ENCODE data around the gene HEXIM1. TPM values are rescaled to one million over a fixed set of nuclear protein-coding genes. Genes with fewer than 3 reads are reported as not detected.

HEXIM1 gene
- total RNA-seq, 1 experiment from 2014 or later: 78.0 TPM

DNA sequence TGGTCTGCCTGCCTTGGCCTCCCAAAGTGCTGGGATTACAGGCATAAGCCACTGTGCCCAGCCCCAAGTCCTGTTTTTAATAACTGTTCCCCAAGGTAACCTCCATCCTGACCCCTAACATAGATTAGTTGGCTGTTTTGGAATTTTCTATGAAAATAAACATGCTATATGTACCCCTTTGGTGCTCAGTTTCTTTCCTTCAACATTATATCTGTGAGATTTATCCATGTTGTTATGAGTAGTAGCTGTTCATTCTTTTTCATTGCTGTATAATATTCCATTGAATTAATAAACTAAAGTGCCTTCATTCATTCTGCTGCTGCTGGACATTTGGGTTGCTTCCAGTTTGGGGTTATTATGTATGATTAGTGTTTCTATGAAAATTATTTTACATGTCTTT, 47.1 kb downstream of the HEXIM1 start:
- POLR2A ChIA-PET: no interaction called here
- Mint-ChIP-seq H3K36me3 (ENCODE audit: insufficient read depth, unreplicated experiment) (no peaks in the 10 kb centered on the region), H3K27ac (ENCODE audit: unreplicated experiment) (no peak overlapping the region), H3K27me3 (ENCODE audit: insufficient read depth, unreplicated experiment) (no peaks in the 10 kb centered on the region), H3K9me3 (ENCODE audit: unreplicated experiment) (no peaks in the 10 kb centered on the region), H3K4me1 (ENCODE audit: low read depth, unreplicated experiment) (peaks cover 14% of the 10 kb centered on the region), H3K4me3 (ENCODE audit: unreplicated experiment) (no peak overlapping the region)
- peaks cover 4% of the 10 kb centered on the region; the same call in 1 of the 2 replicates for H3K9me3 ChIP-seq
- no peak overlapping the region for H3K4me3 ChIP-seq (ENCODE audit: low read depth, low read length)
- peaks cover 33% of the 10 kb centered on the region for H3K4me1 ChIP-seq
- TF ChIP-seq, protein P1, sequence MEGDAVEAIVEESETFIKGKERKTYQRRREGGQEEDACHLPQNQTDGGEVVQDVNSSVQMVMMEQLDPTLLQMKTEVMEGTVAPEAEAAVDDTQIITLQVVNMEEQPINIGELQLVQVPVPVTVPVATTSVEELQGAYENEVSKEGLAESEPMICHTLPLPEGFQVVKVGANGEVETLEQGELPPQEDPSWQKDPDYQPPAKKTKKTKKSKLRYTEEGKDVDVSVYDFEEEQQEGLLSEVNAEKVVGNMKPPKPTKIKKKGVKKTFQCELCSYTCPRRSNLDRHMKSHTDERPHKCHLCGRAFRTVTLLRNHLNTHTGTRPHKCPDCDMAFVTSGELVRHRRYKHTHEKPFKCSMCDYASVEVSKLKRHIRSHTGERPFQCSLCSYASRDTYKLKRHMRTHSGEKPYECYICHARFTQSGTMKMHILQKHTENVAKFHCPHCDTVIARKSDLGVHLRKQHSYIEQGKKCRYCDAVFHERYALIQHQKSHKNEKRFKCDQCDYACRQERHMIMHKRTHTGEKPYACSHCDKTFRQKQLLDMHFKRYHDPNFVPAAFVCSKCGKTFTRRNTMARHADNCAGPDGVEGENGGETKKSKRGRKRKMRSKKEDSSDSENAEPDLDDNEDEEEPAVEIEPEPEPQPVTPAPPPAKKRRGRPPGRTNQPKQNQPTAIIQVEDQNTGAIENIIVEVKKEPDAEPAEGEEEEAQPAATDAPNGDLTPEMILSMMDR (IDR thresholded peaks at IDR 0.05; ENCODE audit: insufficient read depth in 1 of 2, low read depth in 1 of 2, low read length in 1 of 2, severe bottlenecking in 1 of 2, unreplicated experiment in 1 of 2): no peak
- intact Hi-C loops (cut with micrococcal nuclease; ENCODE audit: unreplicated experiment): no loop called here
- CTCF ChIA-PET: interaction anchor here (1.7 to 3.2 kb wide), 3 partner anchors 34 to 59 kb away, joined by 5 to 14 read pairs (median 7); partner anchors contain the start of genes ACBD4 and HEXIM2
- no peaks in the 10 kb centered on the region for H3K36me3 ChIP-seq (ENCODE audit: control insufficient read depth, insufficient read depth, low read length)
- BruUV-seq (replicated peaks): no TSS peak
- H3K27me3 ChIP-seq (replicated peaks; ENCODE audit: control insufficient read depth, insufficient read depth, low read length): no peaks in the 10 kb centered on the region
- no peak for DNase-seq

DNA sequence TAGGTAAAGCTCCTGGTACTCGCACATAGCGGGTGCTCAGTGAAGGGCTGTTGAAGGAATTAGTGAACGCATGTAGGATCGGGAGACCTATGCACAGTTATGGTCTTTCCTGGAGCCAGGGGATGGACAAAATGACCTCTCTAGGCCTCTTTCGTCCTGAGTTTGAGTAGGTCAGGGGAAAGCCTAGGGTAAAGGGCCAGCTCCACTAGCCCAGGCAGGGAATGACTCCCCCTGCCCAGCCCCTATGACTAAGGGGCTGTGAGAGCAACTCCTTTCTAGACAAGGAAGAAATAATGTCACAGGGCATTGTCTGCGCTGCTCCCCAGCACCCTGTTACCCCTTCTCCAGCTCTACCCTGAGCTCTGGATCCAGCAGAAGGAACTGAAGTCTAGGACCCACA, 48.8 kb downstream of the HEXIM1 start:
- intact Hi-C loops (cut with micrococcal nuclease; ENCODE audit: unreplicated experiment): loop anchor here (1.0 kb wide), 4 partner anchors 21 to 49 kb away; partner anchors contain the start of genes HEXIM1 and HEXIM2
- Mint-ChIP-seq H3K36me3 (ENCODE audit: insufficient read depth, unreplicated experiment) (no peaks in the 10 kb centered on the region), H3K27me3 (ENCODE audit: insufficient read depth, unreplicated experiment) (no peaks in the 10 kb centered on the region), H3K4me1 (ENCODE audit: low read depth, unreplicated experiment) (peaks cover 14% of the 10 kb centered on the region), H3K4me3 (ENCODE audit: unreplicated experiment) (no peak overlapping the region), H3K9me3 (ENCODE audit: unreplicated experiment) (no peaks in the 10 kb centered on the region), H3K27ac (ENCODE audit: unreplicated experiment) (peak overlapping the region; percentile 85)
- Histone ChIP-seq H3K27me3 (replicated peaks; ENCODE audit: control insufficient read depth, insufficient read depth, low read length) (no peaks in the 10 kb centered on the region), H3K4me3 (ENCODE audit: low read depth, low read length) (no peak overlapping the region), H3K4me1 (peaks cover 33% of the 10 kb centered on the region), H3K9me3 (peaks cover 4% of the 10 kb centered on the region; the same call in 1 of the 2 replicates), H3K36me3 (ENCODE audit: control insufficient read depth, insufficient read depth, low read length) (no peaks in the 10 kb centered on the region)
- TF ChIP-seq, protein P1 (IDR thresholded peaks at IDR 0.05; ENCODE audit: insufficient read depth in 1 of 2, low read depth in 1 of 2, low read length in 1 of 2, severe bottlenecking in 1 of 2, unreplicated experiment in 1 of 2): no peak
- CTCF ChIA-PET: interaction anchor here (0.6 to 3.8 kb wide), 17 partner anchors 12 to 148 kb away, joined by 3 to 168 read pairs (median 8); partner anchors contain the start of genes ACBD4, HEXIM1 and HEXIM2
- POLR2A ChIA-PET: interaction anchor here (0.8 to 2.5 kb wide), 8 partner anchors 21 to 67 kb away, joined by 3 to 84 read pairs (median 7); partner anchors contain the start of genes ACBD4, HEXIM1 and HEXIM2
- no TSS peak for BruUV-seq (replicated peaks)
- no peak for DNase-seq

DNA sequence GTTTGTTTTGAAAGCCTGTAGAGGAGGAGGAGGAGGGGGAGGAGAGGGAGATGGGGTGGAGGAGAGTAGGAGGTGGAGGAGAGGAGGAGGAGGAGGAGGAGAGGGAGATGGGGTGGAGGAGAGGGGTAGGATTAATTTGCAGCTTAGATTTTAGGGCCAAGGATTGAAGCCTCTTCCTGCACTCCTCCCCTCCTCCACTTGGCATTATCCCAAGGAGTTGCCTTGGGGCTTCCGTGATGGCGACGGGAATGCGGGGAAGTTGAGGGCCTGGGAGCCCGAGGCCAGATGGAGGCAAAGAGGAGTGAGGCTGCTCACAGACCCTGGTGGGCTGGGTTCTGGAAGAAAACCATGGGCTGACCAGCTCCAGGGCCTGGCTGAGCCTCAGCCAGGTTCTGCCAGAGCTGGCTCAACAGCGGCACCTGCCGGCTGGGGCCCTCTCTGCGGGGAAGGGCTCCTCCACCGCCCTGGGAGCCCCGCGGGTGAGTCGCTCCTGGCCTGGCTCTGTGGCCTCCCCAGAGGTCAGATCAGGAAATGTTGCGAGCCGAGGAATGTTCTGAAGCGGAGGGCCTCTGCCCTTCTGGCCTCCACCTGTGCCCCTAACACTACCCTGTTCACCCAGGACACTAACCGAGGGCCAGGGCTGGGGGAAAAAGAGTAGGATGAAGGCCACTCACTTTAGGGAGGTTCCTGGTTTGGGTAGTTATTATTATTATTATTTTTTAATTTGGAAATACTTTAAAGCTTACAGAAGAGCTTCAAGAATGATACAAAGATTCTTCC, 49.5 kb downstream of the HEXIM1 start:
- Histone ChIP-seq H3K4me1 (peaks cover 33% of the 10 kb centered on the region), H3K27me3 (replicated peaks; ENCODE audit: control insufficient read depth, insufficient read depth, low read length) (no peaks in the 10 kb centered on the region), H3K36me3 (ENCODE audit: control insufficient read depth, insufficient read depth, low read length) (no peaks in the 10 kb centered on the region), H3K4me3 (ENCODE audit: low read depth, low read length) (no peak overlapping the region), H3K9me3 (peaks cover 4% of the 10 kb centered on the region; the same call in 1 of the 2 replicates)
- H3K36me3 Mint-ChIP-seq (ENCODE audit: insufficient read depth, unreplicated experiment): no peaks in the 10 kb centered on the region
- BruUV-seq (replicated peaks): no TSS peak
- H3K27me3 Mint-ChIP-seq (ENCODE audit: insufficient read depth, unreplicated experiment): no peaks in the 10 kb centered on the region
- TF ChIP-seq, protein P1 (IDR thresholded peaks at IDR 0.05; ENCODE audit: insufficient read depth in 1 of 2, low read depth in 1 of 2, low read length in 1 of 2, severe bottlenecking in 1 of 2, unreplicated experiment in 1 of 2): peak; percentile 99 to 100
- ChIA-PET POLR2A (interaction anchor here (0.8 to 2.5 kb wide), 9 partner anchors 22 to 174 kb away, joined by 3 to 84 read pairs (median 7); partner anchors contain the start of genes ACBD4, HEXIM1 and HEXIM2), CTCF (interaction anchor here (0.6 to 3.8 kb wide), 19 partner anchors 13 to 151 kb away, joined by 3 to 168 read pairs (median 6); partner anchors contain the start of genes ACBD4, HEXIM1 and HEXIM2)
- peaks cover 14% of the 10 kb centered on the region for H3K4me1 Mint-ChIP-seq (ENCODE audit: low read depth, unreplicated experiment)
- no peaks in the 10 kb centered on the region for H3K9me3 Mint-ChIP-seq (ENCODE audit: unreplicated experiment)
- intact Hi-C loops (cut with micrococcal nuclease; ENCODE audit: unreplicated experiment): loop anchor here (1.0 kb wide), 5 partner anchors 21 to 62 kb away; partner anchors contain the start of genes ACBD4, HEXIM1 and HEXIM2
- peak; percentile 96 to 99 for DNase-seq
- peak overlapping the region; percentile 85 for H3K27ac Mint-ChIP-seq (ENCODE audit: unreplicated experiment)
- no peak overlapping the region for H3K4me3 Mint-ChIP-seq (ENCODE audit: unreplicated experiment)

All from Caco-2 (cell line).